ENCODE data around the gene RIF1. TPM values are rescaled to one million over a fixed set of nuclear protein-coding genes. Genes with fewer than 3 reads are reported as not detected.

Gene RIF1
- total and polyA plus RNA-seq, 4 donors = 15.5 to 66.1 (median 35.7) TPM

- DNase-seq (ENCODE audit: low read depth in 4 of 6, low spot score in 6 of 6) = no peak
- H3K4me3 ChIP-seq (ENCODE audit: low read depth, low read length) = no peak overlapping the region
- H3K27me3 ChIP-seq (ENCODE audit: control insufficient read depth, insufficient read depth, low read length) = no peaks in the 10 kb centered on the region
- WGBS (ENCODE audit: insufficient coverage) = 98% methylated on average over 7 of the region's 9 CpGs
- H3K27ac ChIP-seq (ENCODE audit: low read depth, low read length) = no peak overlapping the region
- H3K4me1 ChIP-seq (ENCODE audit: control insufficient read depth, insufficient read depth, low read length) = no peaks in the 10 kb centered on the region
- no peaks in the 10 kb centered on the region for H3K9me3 ChIP-seq (ENCODE audit: control insufficient read depth, insufficient read depth, low read length)
- no peaks in the 10 kb centered on the region for H3K36me3 ChIP-seq (ENCODE audit: control insufficient read depth, insufficient read depth, low read length)
These were observed 116.2 kb downstream of the RIF1 start for GRCh38 chr2:151525821-151526373.

- no peak for DNase-seq (ENCODE audit: low read depth in 4 of 6, low spot score in 6 of 6)
- 89% methylated on average over 6 of the region's 6 CpGs for WGBS (ENCODE audit: insufficient coverage)
- Histone ChIP-seq H3K4me1 (ENCODE audit: control insufficient read depth, insufficient read depth, low read length) (no peaks in the 10 kb centered on the region), H3K27me3 (ENCODE audit: control insufficient read depth, insufficient read depth, low read length) (no peaks in the 10 kb centered on the region), H3K36me3 (ENCODE audit: control insufficient read depth, insufficient read depth, low read length) (no peaks in the 10 kb centered on the region), H3K4me3 (ENCODE audit: low read depth, low read length) (no peak overlapping the region), H3K27ac (ENCODE audit: low read depth, low read length) (no peak overlapping the region), H3K9me3 (ENCODE audit: control insufficient read depth, insufficient read depth, low read length) (no peaks in the 10 kb centered on the region)
These were observed 116.9 kb downstream of the RIF1 start for GRCh38 chr2:151526572-151527090.

Small RNAs within 50 kb of the gene (small RNA-seq; reads per million reads assigned to genes)
- gene MIR4773-1 (ENCODE audit: low replicate concordance) (not detected), gene RN7SL124P (ENCODE audit: low replicate concordance) (not detected)

Other genes starting within 250 kb of the RIF1 start
- gene RBM43, start 148.0 kb upstream of the RIF1 start, total RNA-seq = 10 to 100 TPM in 1 of 2 donors, 1 to 10 TPM in 1; 9.6 to 11.5 TPM
- gene RBM43, start 148.0 kb upstream of the RIF1 start, polyA plus RNA-seq (ENCODE audit: insufficient read length in 2 of 2) = 1 to 10 TPM; 6.0 to 7.7 TPM
- gene NMI, start 120.2 kb upstream of the RIF1 start, total RNA-seq = 10 to 100 TPM in 1 of 2 donors, 1 to 10 TPM in 1; 9.5 to 10.3 TPM
- 1 to 10 TPM; 5.3 to 5.4 TPM for gene NMI, start 120.2 kb upstream of the RIF1 start, polyA plus RNA-seq (ENCODE audit: insufficient read length in 2 of 2)
- gene TNFAIP6, start 52.3 kb upstream of the RIF1 start, total RNA-seq = 10 to 100 TPM in 1 of 2 donors, 1 to 10 TPM in 1; 2.9 to 15.9 TPM
- 1 to 10 TPM in 1 of 2 donors, under 1 TPM in 1; 0.60 to 1.5 TPM for gene TNFAIP6, start 52.3 kb upstream of the RIF1 start, polyA plus RNA-seq (ENCODE audit: insufficient read length in 2 of 2)

Measured in spinal cord (tissue), 10 donors.